ENCODE results near the gene HEATR3. TPM values are rescaled to one million over a fixed set of nuclear protein-coding genes. Genes with fewer than 3 reads are reported as not detected.

HEATR3 gene
- total and polyA plus RNA-seq, 2 of the 8 experiments (the other 6 are each of a cell fraction or from before 2014, with no cell fraction given), result 13.0 to 29.2 TPM

- TF ChIP-seq HDAC2 (IDR thresholded peaks at IDR 0.05; ENCODE audit: borderline replicate concordance in 1 of 2, low read depth in 2 of 2, low read length in 2 of 2) (no peak), CBX5 (IDR thresholded peaks at IDR 0.05; ENCODE audit: low read depth, low read length) (no peak), MAFK (IDR thresholded peaks at IDR 0.05; ENCODE audit: low read depth, low read length) (no peak), POLR2A (IDR thresholded peaks at IDR 0.05; ENCODE audit: control extremely low read depth in 1 of 2, low read depth in 2 of 2, low read length in 2 of 2) (no peak), KDM4A (IDR thresholded peaks at IDR 0.05; ENCODE audit: low read depth, low read length, severe bottlenecking) (no peak), POLR2AphosphoS5 (IDR thresholded peaks at IDR 0.05; ENCODE audit: low read depth, low read length) (no peak)
Measured at GRCh38 chr16:50024207-50024606, 41.6 kb upstream of the HEATR3 start (continued).
